Hippocampal formation (tissue), 2 donors: Measurements from ENCODE around the gene NEGR1.

ENCODE experiments used
- DNase-seq, 2 donors: peaks; one replicate each; lab custom pipeline; 2025; lab: John Stamatoyannopoulos, UW

The NEGR1 gene

DNA sequence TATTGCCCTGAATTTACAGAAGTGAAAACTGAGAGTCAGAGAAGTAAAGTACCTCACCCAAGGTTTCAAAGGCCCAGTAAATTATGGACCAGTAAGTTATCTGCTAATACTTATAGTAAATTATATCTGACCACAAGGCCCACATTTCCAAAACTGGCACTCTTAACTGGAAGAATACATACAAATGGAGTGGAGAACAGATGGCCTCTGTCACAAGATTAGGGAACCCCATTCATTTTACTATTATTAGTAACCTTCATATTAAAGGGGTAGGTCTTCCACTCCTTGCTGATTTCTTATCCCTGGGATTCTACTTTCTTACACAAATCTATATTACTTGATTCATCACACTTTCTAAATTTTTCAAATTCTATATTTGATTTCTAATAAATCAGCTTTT, 588.8 kb downstream of the NEGR1 start:
- DNase-seq, result no peak

DNA sequence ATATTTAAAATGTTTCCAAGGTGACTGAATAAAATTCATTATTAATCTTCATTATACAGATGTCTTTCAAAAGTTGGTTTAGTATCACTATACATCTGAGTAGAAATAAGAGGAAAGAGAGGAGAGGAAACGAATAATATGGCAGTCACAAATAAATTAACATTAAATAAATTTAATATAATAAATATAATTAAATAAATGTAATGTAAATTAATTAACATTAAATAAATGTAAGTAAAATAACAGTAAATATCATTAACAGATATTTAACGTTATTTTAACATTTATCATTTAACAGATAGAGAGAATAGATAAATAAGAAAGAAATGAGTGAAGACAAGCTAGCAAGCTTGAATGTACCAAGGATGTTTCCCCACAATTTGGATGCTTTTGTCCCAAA, 592.7 kb downstream of the NEGR1 start:
- DNase-seq, result no peak

DNA sequence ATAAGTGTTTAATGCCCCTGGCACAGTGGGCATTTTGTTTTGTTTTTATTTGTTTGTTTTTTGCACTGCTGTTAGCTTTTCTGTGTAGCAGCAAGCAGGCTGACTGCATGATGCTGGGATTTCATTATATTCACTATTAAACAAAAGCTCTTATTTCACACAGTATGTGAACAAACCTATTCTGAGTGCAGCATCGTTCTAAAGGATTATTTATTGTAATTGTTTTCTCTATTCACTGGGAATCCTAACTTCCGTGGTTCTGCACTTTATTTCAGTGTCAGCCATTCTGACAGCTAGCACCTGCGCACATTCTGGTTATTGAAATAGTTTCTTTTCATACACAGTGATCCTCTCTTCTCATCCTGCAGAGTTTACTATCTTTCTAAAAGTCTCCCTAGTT, 595.0 kb downstream of the NEGR1 start:
- no peak for DNase-seq

DNA sequence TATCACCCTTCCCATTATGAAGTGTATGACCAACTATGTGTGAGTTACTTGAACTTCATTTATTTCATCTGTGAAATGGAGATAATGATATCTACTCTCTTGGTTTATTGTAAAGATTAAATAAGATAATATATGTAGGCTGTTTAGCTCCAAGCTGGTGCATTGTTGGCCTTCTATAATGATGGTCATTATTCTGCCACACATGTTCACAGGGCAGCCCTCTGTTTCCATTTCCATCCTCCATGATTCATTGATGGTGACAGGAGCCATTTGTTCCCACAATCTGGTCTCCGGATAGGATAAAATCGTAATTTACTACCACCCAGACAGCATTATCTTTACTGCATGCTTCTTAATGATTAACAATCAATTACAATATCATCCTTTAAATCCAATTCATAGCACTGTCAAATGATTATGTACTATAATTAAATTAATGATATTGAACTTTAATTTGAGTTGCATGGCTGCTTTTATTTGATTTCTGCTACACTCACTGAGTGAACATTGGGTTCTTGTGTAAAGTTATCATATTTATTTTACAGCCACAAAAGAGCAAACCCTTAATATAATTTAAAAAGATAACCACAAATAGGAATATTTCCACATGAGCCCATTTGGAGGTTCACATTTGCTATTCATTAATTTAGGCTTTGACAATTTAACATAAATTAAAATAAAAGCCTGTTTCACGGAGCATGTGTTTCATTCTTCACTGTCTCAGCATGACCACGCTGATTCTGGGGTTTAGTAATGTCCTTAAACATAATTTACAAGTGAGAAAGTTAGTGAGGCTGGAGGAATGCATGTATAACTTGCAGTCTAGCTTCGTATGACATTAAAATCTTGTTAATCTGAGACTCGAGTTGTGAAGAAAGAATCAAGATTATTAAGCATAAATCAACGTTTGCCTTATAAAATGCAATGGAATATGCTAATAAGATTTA, 605.1 kb downstream of the NEGR1 start:
- DNase-seq, result no peak

DNA sequence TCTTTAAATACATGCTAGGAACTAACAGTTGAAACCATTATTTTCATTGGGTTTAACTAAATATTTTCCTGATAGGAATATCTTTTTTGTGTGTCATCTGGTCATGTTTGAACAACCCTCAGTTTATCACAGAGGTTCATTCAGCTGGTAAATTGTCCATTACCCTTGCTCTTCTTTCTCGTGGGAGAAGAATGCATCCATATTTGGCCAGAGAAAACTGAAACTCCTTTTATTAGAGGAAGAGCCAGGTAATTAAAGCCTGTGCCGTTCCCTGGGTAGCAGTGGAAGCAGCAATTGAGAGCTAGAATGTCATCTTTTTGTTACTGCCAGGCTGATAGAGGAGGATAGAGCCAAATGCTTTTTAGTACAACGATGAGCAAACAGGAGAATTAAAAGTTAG, 614.3 kb downstream of the NEGR1 start:
- no peak for DNase-seq

DNA sequence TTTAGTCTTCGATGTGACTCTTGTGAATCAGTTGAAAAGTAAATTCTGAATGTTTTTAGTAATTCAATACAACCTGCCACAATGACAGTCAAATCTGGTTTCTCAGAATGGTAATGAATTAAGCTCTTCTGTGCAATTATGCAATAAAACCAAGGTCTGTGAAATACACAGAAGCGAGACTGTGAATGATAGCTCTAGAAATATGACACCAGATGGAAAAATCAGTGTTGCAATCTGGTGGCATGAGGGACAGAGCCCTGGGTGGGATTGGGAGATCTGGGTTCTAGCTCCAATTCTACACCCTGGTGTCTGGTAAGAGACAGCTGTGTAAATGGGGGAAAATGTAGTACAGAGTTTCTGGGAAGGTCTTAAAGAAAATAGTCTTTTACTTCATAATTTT, 615.1 kb downstream of the NEGR1 start:
- DNase-seq, result no peak

DNA sequence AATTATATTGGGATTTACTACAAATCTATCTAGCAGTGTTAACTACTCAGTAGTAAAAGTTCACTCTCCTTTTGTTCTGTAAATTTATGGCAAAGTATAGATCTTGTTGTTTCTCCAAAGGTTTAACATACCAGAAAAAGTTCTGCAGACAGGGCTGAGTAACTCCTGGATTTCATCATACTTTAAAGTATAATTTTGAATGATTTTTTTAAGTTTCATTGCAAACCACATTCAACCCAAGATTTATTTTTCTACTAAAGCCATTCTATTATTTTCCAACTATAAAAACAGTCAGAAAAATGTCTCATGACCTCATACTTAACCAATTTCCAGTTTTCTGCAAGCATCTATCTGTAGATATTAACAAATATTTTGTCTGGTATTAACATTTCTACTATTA, 615.7 kb downstream of the NEGR1 start:
- no peak for DNase-seq

DNA sequence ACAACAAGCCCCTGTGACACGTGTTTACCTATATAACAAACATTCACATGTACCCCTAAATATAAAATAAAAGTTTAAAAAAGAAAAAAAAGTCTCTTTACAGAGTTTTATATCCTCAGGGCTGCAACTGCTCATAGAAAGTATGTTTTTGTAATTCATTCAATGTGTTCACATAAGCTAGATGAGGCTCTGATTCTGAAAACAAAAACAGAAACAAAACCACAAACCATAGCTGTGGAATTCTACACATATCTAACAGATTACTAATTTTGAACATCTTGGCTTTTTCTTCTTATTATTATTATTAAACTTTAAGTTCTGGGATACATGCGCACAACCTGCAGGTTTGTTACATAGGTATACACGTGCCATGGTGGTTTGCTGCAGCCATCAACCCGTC, 621.9 kb downstream of the NEGR1 start:
- DNase-seq, result no peak

DNA sequence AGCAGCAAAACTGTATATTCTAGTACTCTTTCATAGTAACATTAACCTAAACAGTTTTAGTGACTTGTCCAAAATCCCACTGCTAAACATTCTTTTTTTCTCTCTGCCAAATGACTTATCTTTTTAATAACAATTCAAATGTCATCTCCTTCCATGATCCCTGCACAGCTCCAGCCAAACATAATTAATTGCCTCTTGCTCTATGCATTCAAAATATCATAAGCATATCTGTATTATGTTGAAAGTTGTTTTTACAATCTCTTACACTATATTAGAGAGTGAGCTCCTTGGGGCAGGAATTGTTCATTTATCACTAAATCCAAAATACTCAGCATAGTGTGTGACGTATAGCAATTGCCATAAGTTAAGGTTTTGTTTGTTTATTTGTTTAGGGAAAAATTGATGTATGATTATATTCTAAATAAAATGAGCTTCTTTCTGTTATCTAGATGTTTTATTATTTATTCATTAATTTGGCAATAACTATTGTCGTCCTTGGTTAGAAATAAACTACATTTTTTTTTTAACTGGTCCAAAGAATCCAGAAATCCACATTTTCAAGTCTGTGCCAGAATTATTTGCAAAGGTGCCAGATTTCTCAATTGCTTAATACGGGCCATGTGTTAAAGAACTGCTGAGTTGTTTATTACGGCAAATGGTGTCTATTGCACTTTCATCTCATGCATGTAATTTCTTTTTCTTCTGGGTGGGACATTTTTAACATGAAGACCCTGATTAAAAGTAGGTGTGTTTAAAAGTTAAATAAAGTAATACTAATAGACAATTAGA, 624.3 kb downstream of the NEGR1 start:
- no peak for DNase-seq

DNA sequence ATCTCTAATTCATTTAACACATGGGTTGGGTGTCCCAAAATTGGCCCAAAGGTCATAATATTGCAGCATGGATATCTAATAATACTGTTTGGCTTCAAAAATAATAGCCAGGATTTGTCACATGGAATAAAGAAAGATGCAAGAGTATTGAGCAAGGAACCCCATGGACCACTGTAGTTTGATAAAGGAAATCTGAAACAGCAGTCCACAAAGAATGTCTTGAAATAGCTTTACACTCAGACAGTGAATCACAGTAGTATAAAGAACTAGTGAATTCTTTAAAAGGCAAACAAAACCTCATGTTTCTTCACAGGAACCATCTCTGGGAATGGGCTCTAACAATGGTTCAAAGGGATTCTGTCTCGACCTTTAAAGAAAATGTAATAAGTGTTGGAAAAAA, 625.4 kb downstream of the NEGR1 start:
- no peak for DNase-seq

DNA sequence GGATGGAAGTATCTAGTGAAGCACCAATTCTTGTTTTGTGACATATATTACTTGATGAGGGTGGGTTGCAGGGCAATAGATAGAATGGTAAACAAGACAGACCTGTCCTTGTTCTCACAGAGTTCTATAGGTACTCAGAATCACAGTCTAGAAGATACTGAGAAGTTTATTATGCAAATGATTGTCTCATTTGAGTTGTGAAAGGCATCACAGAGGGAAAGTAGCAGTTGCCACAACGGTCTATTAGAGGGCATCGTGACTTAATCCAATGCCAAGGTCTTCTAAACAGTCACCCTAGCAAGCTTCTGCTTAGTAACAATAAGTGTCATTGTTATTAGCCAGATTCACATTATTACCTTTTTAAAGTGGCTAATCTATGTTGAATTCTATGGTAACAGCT, 626.7 kb downstream of the NEGR1 start:
- no peak for DNase-seq

DNA sequence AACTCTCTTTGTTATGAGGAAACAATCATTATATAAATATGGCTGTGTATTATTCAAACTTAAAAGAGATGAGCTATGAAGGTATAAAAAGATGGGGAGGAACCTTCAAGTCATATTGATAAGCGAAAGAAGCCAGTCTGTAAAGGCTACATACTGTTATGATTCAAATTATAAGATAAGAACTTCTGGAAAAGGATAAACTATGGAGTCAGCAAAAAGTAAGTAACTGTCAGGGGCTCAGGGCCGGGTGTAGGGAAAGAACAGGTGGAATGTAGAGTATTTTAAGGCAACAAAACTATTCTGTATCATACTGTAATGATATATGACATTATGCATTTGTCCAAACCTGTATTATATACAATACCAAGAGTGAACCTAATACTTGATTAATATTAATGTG, 628.4 kb downstream of the NEGR1 start:
- DNase-seq, result no peak

DNA sequence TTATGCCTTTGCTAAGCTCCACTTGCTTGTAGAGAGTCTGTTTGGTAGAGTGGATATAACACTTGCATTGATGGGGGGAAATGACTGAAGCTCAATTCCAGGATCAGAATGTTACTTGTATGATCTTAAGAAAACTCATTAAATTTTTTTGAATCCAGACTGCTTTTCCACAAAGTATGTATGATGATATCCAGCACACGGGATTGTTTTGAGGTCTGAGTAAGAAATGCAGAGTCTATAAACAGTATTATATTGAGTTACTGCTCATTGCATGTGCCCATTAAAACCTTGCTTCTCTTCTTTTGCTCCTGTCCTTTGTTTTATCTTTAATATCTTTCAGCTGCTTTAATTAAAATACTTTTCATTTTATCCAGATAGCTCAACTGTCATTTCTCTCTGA, 631.1 kb downstream of the NEGR1 start:
- DNase-seq, result no peak

DNA sequence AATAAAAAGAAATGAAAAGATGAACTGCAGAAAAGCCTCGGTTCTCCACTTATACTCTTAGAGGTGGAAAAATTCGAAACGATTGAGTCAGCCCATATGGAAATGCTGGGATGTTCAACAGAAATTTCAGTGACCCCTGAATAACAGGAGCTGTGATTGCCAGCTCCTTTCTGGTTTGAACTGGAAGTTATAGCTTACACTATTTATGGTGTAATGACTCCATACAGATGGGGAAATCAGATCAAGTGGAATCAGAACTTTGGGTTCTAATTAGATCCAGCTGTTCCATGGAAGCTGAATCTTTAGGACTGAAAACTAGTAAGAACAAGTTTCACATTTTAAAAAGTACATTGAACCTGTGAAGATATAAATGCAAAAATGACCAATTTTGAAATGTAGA, 632.2 kb downstream of the NEGR1 start:
- DNase-seq, result no peak

DNA sequence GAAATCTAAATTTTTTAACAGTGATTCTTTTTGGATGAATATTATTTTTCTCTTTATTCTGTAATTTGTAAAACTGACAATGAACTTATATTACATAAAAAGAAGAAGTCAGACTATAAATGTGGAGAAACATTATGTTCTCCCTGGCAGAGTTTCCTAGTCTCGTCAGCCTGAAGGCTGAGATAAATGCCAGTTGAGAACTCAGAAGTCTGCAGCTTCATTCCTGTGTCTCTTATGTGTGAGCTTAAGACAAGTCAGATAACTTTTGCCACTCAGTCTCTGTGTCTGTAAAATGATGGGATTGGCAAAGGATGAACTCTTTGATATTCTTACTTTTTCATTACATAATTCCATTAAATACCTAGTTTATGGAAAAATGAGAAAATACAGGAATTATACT, 632.7 kb downstream of the NEGR1 start:
- no peak for DNase-seq

DNA sequence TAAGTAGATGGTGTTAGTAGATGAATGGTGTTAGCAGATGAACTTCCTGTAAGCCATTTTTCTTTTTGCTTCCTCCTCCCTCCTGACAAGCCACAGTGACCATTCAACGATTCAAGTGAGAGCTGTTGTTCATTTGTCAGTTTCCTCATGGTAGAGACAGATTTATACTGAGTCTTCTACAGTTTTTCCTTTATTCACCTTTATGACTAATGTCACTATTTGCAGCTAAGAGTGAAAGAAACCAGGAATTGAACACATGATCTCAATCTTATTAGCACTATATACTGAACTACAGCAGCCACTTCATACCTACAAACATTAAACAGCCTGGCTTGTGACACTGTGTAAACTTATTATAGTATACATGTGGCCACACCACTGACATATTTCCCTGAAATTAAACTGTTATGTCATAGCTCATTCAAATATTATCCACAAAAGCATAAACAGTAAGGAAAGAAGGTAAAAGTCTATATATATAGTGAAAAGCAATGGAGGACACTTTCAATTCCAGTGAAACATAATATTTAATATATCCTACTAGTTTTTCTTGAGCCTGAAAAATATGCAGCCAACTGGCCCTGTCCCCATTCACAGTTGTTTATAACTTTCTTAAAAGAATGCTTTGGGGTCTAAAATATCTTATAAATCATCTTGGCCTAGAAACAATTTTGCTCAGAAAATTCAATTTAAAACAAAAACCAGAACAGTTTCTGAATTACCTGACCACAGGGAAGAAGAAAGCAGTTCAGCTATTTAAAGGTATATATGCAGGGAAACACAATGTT, 634.6 kb downstream of the NEGR1 start:
- DNase-seq, result no peak

DNA sequence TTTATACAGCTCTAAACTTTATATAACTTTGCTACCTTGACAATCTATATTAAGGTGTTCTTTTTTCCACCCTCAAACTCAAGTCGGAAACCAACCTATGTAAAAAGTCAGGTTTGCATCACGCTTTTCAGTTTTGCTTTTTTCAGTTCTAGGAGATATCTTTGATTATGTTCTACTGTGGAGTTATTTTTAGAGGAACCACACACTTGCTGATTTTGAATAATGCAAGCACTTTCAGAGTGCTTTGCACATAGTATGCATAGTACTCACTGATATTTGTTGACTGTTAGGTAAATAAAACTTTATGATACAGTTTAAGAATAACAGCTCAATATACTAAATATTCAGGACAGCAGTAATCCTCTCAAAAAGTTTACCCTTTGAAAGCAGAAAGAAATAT, 637.3 kb downstream of the NEGR1 start:
- no peak for DNase-seq

DNA sequence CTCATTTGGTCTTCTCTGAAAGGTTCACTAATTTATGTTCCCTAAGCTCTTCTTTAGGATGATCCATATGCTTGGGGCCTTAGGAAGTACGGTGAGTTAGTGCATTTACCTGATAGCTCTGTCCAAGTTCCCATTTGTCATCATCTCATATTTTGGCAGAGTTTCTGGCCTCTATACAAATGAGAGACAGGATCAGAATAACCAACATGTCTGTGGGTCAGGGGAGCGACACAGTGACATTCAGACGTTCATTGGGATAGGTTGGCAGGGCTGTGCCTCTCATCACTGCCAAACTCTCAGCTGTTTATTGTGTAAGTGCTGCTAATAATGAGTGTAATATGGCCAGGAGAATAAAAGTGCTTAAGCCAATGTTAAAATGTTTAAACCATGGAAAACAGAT, 640.4 kb downstream of the NEGR1 start:
- no peak for DNase-seq

DNA sequence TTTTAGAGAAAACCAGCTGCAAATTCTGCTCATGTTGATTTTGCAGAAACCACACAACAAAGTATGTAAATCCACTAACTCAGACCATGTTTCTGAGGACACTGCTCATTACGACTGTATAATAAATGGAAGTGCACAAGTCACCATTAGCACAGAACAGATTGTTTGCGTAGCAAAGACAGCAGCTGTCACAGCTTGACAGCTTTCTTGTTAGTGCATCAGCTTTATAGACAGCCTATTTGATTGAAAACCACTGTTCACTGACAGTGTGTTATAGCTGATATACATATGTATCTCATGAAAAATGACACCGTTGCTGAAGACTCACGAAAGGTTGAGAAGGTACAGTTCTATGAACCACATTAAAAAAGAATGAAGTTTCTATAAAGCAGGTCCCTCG, 641.3 kb downstream of the NEGR1 start:
- no peak for DNase-seq

DNA sequence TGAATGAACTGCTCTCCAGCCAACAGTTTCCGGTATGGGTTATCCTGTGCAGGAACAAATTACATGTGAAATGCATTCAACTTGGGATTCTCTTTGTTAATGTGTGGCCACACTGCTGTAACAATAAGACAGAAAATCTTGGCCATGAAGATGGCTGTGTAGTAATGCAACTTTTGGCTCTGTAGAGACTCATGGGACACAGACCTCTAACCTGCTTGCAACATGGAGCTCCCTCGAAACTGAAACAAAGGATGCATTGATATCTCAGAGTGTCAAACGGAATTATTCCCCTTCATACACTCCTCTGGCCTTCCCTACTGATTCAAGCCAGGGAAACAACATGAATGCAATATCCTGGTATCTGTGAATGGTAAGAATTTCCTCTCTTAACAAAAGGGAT, 642.2 kb downstream of the NEGR1 start:
- DNase-seq, result no peak

DNA sequence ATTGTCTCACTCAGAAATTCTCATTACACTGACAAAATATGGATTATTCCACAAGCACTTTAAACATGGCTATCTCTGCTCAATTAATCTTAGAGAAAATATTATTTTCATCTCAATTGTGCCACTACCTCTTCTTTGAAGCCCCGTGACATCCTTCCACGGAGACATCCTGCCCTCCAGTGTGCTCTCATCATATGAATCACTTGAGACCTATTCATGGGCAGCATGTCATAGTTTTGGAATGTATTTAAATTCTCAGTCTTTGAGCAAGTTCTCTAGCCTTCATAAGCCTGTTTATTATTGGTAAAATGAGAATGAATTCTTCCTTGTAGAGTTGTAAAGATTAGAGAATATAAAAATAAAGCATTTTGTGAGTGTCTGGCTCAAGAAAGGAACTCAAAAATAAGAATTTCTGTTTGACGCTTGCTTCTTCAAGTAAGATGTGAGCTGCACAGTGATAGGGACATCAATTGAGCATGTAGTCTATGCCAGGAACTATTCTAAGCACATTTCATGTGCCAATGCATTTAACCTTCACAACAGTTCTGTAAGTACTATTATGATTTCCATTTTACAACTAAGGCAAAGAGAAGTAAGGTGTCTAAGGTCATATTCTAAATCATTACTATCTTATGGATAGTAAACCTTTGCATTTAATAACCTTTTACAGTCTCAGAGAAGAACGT, 644.1 kb downstream of the NEGR1 start:
- DNase-seq, result no peak

DNA sequence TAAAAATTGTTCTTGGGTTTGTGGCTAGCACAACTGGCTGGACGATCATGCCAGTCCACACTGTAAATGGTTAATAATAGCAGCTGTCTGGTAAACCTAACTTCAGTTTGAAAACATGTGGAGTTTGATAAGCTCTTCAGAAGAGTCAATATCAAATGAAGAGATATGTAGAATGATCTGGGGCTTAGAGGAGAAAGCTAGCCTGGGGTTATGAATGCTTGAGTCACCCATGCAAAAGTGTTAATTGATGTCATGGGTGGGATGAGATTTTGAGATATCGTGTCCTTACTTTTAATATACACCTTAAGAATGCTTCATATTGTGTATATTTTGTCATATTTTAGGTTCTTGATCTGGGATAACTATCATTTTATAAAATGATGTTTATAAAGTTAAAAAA, 646.8 kb downstream of the NEGR1 start:
- no peak for DNase-seq
